IMR-90 (cell line): Measurements from ENCODE around the gene SBF2. TPM values are rescaled to one million over a fixed set of nuclear protein-coding genes. Genes with fewer than 3 reads are reported as not detected.
A peak's percentile ranks its signal among the peaks of the same experiment; 100 is the strongest.

Experiments used
- ATAC-seq: fragments of 200-7000 bp; cut with Tn5 transposase; 2 replicates; pipeline ENCODE4 v1.9.1; 2020; ENCODE audit warnings: low read depth, mild to moderate bottlenecking, moderate library complexity
- BruUV-seq: library from RNA; stranded (reverse); fragments of 400-500 nt; replicated peaks from 2 replicates; lab custom pipeline; 2021; lab: Mats Ljungman, UMichigan
- CTCF ChIA-PET: fragments of 300-600 bp; formaldehyde crosslinking; extraction: SDS; loops from one replicate; lab custom pipeline; 2021; ENCODE audit warnings: antibody characterized with exemption; lab: Yijun Ruan, JAX
- POLR2A ChIA-PET: fragments of 300-600 bp; sonication (Branson Sonifier 250); formaldehyde crosslinking; loops from one replicate; lab custom pipeline; 2022; ENCODE audit warnings: antibody characterized with exemption; ENCODE audit not compliant: unreplicated experiment; lab: Charles Lee
- DNase-seq: peaks from one replicate; pipeline ENCODE4 v3.0.0; 2013
- H2AFZ ChIP-seq: replicated peaks from 2 replicates; pipeline ENCODE3; 2013; ENCODE audit warnings: low read length, mild to moderate bottlenecking; ENCODE audit not compliant: poor library complexity
- H2AK5ac ChIP-seq: 2 replicates; pipeline ENCODE4 v1.6.1; 2013; ENCODE audit warnings: low read depth, low read length, inconsistent platforms
- H2AK9ac ChIP-seq: replicated peaks from 2 replicates; pipeline ENCODE3; 2013; ENCODE audit warnings: mild to moderate bottlenecking, low read depth, low read length, moderate library complexity; ENCODE audit not compliant: poor library complexity
- H2BK120ac ChIP-seq: 2 replicates; pipeline ENCODE4 v1.6.1; 2013; ENCODE audit warnings: low read depth, low read length, inconsistent platforms
- H2BK15ac ChIP-seq: 3 replicates; pipeline ENCODE4 v1.6.1; 2013; ENCODE audit warnings: low read depth, low read length, inconsistent platforms
- H2BK20ac ChIP-seq: 2 replicates; pipeline ENCODE4 v1.6.1; 2013; ENCODE audit warnings: low read depth, mild to moderate bottlenecking, inconsistent platforms, low read length, moderate library complexity
- H2BK5ac ChIP-seq: 2 replicates; pipeline ENCODE4 v1.6.1; 2013; ENCODE audit warnings: mild to moderate bottlenecking, low read depth, low read length, inconsistent platforms; ENCODE audit not compliant: poor library complexity, severe bottlenecking
- H3K14ac ChIP-seq: replicated peaks from 2 replicates; pipeline ENCODE4 v1.6.1; 2013; ENCODE audit warnings: low read depth, low read length, inconsistent platforms
- H3K18ac ChIP-seq: 2 replicates; pipeline ENCODE4 v1.6.1; 2013; ENCODE audit warnings: low read depth, low read length, control low read depth
- H3K23ac ChIP-seq: 2 replicates; pipeline ENCODE4 v1.6.1; 2013; ENCODE audit warnings: low read depth, low read length, inconsistent platforms
- H3K27ac ChIP-seq: 2 replicates; pipeline ENCODE4 v1.5.1; 2013; ENCODE audit warnings: mild to moderate bottlenecking, control low read depth, low read length; ENCODE audit not compliant: insufficient read depth
- H3K27me3 ChIP-seq: 2 replicates; pipeline ENCODE4 v1.6.1; 2013; ENCODE audit warnings: low read length; ENCODE audit not compliant: control insufficient read depth, insufficient read depth
- H3K36me3 ChIP-seq: 2 replicates; pipeline ENCODE4 v1.6.1; 2013; ENCODE audit warnings: low read length, mixed read lengths; ENCODE audit not compliant: control insufficient read depth, insufficient read depth
- H3K4ac ChIP-seq: 2 replicates; pipeline ENCODE4 v1.6.1; 2013; ENCODE audit warnings: low read depth, low read length, inconsistent platforms
- H3K4me1 ChIP-seq: 2 replicates; pipeline ENCODE4 v1.6.1; 2013; ENCODE audit warnings: low read length, mixed read lengths; ENCODE audit not compliant: control insufficient read depth, insufficient read depth
- H3K4me2 ChIP-seq: 2 replicates; pipeline ENCODE4 v1.6.1; 2013; ENCODE audit warnings: low read depth, mild to moderate bottlenecking, control low read depth, low read length, moderate library complexity
- H3K4me3 ChIP-seq: 2 replicates; pipeline ENCODE4 v1.5.1; 2013; ENCODE audit warnings: low read depth, mild to moderate bottlenecking, control low read depth, low read length, moderate library complexity; ENCODE audit not compliant: insufficient read depth
- H3K56ac ChIP-seq: 2 replicates; pipeline ENCODE4 v1.6.1; 2013; ENCODE audit warnings: low read length, inconsistent platforms; ENCODE audit not compliant: insufficient read depth; ENCODE audit errors: extremely low read depth
- H3K79me1 ChIP-seq, 2 experiments: 2 replicates each; pipeline ENCODE4 v1.6.1; 2013; ENCODE audit warnings: low read length in 2 of 2, inconsistent platforms in 1 of 2, low read depth in 1 of 2
- H3K9ac ChIP-seq: 2 replicates; pipeline ENCODE4 v1.6.1; 2013; ENCODE audit warnings: low read depth, low read length, control low read depth
- H3K9me1 ChIP-seq: 2 replicates; pipeline ENCODE4 v1.6.1; 2013; ENCODE audit warnings: low read length, inconsistent platforms; ENCODE audit not compliant: insufficient read depth
- H3K9me3 ChIP-seq: 2 replicates; pipeline ENCODE4 v1.6.1; 2013; ENCODE audit warnings: low read length; ENCODE audit not compliant: control insufficient read depth, insufficient read depth
- H4K20me1 ChIP-seq: 2 replicates; pipeline ENCODE4 v1.6.1; 2013; ENCODE audit warnings: low read length, inconsistent platforms; ENCODE audit not compliant: insufficient read depth
- H4K5ac ChIP-seq: 2 replicates; pipeline ENCODE4 v1.6.1; 2013; ENCODE audit warnings: mild to moderate bottlenecking, low read depth, low read length, control low read depth
- H4K8ac ChIP-seq, 2 experiments: 2 replicates each; pipeline ENCODE4 v1.6.1; 2013; ENCODE audit warnings: low read depth in 2 of 2, low read length in 2 of 2, control low read depth in 1 of 2, inconsistent platforms in 1 of 2
- H4K91ac ChIP-seq: 2 replicates; pipeline ENCODE4 v1.6.1; 2013; ENCODE audit warnings: low read depth, low read length, inconsistent platforms; ENCODE audit not compliant: insufficient read depth
- BHLHE40 ChIP-seq: fragments of 150-350 bp; IDR thresholded peaks from 2 replicates; pipeline ENCODE4 v1.6.1; 2016; ENCODE audit warnings: mild to moderate bottlenecking, low read depth, low read length
- CEBPB ChIP-seq: IDR thresholded peaks from 2 replicates; pipeline ENCODE4 v1.6.1; 2012; ENCODE audit warnings: low read depth, low read length, improper control_type of control experiment
- CTCF ChIP-seq: conservative IDR thresholded peaks from 2 replicates; pipeline ENCODE4 v1.5.1; 2012; ENCODE audit warnings: mild to moderate bottlenecking, low read depth, low read length, improper control_type of control experiment
- ELK1 ChIP-seq: fragments of 150-350 bp; IDR thresholded peaks from 2 replicates; pipeline ENCODE4 v1.6.1; 2016; ENCODE audit warnings: low read depth, mild to moderate bottlenecking, low read length, moderate library complexity, borderline replicate concordance
- FOS ChIP-seq: fragments of 150-350 bp; IDR thresholded peaks from 2 replicates; pipeline ENCODE4 v1.6.1; 2016; ENCODE audit warnings: low read depth, low read length
- MAFK ChIP-seq: IDR thresholded peaks from 2 replicates; pipeline ENCODE4 v1.6.1; 2012; ENCODE audit warnings: low read depth, low read length, improper control_type of control experiment
- MAZ ChIP-seq: IDR thresholded peaks from 2 replicates; pipeline ENCODE4 v1.6.1; 2012; ENCODE audit warnings: low read depth, mild to moderate bottlenecking, low read length, improper control_type of control experiment, moderate library complexity, borderline replicate concordance
- MXI1 ChIP-seq: IDR thresholded peaks from 2 replicates; pipeline ENCODE4 v1.6.1; 2012; ENCODE audit warnings: low read depth, mild to moderate bottlenecking, low read length, moderate library complexity, borderline replicate concordance
- NFE2L2 ChIP-seq: fragments of 150-350 bp; IDR thresholded peaks from 2 replicates; pipeline ENCODE4 v1.6.1; 2016; ENCODE audit warnings: low read depth, mild to moderate bottlenecking, low read length
- POLR2A ChIP-seq: IDR thresholded peaks from 2 replicates; pipeline ENCODE4 v1.6.1; 2012; ENCODE audit warnings: mild to moderate bottlenecking, low read depth, low read length
- RAD21 ChIP-seq: IDR thresholded peaks from 2 replicates; pipeline ENCODE4 v1.6.1; 2012; ENCODE audit warnings: low read length, improper control_type of control experiment
- WGBS, 2 experiments: methylation state at CpG; one replicate each; pipeline versions ENCODE4 v1.1.5 to v1.1.7; 2013; ENCODE audit warnings: missing lambda C conversion rate in 2 of 2; ENCODE audit not compliant: insufficient read length in 1 of 2; ENCODE audit errors: extremely low coverage in 2 of 2; 5-methylcytosine and 5-hydroxymethylcytosine counted together
- dilution Hi-C: fragments of 300-500 bp; cut with HindIII; formaldehyde crosslinking; loops from one replicate; pipeline ENCODE4 v1.14.3; 2018; ENCODE audit warnings: low sequenced_read_pairs; ENCODE audit not compliant: unreplicated experiment
- in situ Hi-C: fragments of 300-500 bp; cut with MboI; formaldehyde crosslinking; loops from 3 replicates; pipeline ENCODE4 v1.14.3; 2019; ENCODE audit warnings: low sequenced_read_pairs, inconsistent platforms, mixed read lengths
- intact Hi-C: fragments of 100-400 bp; cut with micrococcal nuclease; formaldehyde crosslinking; loops from 2 replicates; pipeline ENCODE4 v1.10.0; 2022
- polyA plus RNA-seq, 3 experiments: library from polyadenylated mRNA; depleted of rRNA; stranded (reverse); fragments of >200 nt; gene quantifications; 2 replicates each; pipeline ENCODE4 v1.2.3, GENCODE V29; 2012; ENCODE audit warnings: low replicate concordance in 1 of 3
- total RNA-seq: library from RNA; depleted of rRNA; stranded (reverse); fragments of >200 nt; gene quantifications from 2 replicates; pipeline ENCODE4 v1.2.3, GENCODE V29; 2012

Gene SBF2
- total and polyA plus RNA-seq, 2 of the 4 experiments (the other 2 are of a cell fraction) = 23.8 to 51.8 TPM

GRCh38 chr11:10247011-10247410, 47.0 kb downstream of the SBF2 start:
- dilution Hi-C loops (no loop called here), intact Hi-C loops (no loop called here), in situ Hi-C loops (no loop called here)
- Histone ChIP-seq H3K27me3 (no peaks in the 10 kb centered on the region), H2AK5ac (no peak overlapping the region; the same call in 1 of the 2 replicates), H4K20me1 (no peaks in the 10 kb centered on the region), H2BK20ac (no peak overlapping the region), H3K4me1 (0 out of 2 replicates have a peak, but pooled peaks cover 2% of the 10 kb centered on the region), H3K4me2 (no peak overlapping the region; the same call in 1 of the 2 replicates), H4K5ac (no peak overlapping the region), H3K4me3 (no peak overlapping the region), H2BK15ac (no peak overlapping the region), H3K23ac (no peak overlapping the region; the same call in 1 of the 2 replicates), H3K4ac (peak overlapping the region; percentile 3; the same call in 1 of the 2 replicates), H3K9ac (no peak overlapping the region), H2BK120ac (no peak overlapping the region), H3K18ac (no peak overlapping the region), H4K8ac (no peak overlapping the region), H3K14ac (no peak overlapping the region), H2BK5ac (no peak overlapping the region), H3K27ac (no peak overlapping the region), H2AFZ (no peak overlapping the region), H3K79me1 (peaks cover 17 to 59% of the 10 kb centered on the region in 2 experiments), H3K9me3 (no peaks in the 10 kb centered on the region), H2AK9ac (no peak overlapping the region), H3K56ac (no peak overlapping the region), H3K36me3 (peaks cover 3% of the 10 kb centered on the region; the same call in 1 of the 2 replicates), H3K9me1 (no peaks in the 10 kb centered on the region; the same call in 1 of the 2 replicates), H4K91ac (no peak overlapping the region)
- BruUV-seq = no TSS peak
- DNase-seq (no peak), ATAC-seq (no peak)
- CTCF ChIA-PET = no interaction called here
- POLR2A ChIA-PET = no interaction called here
- no peak for TF ChIP-seq BHLHE40
- no peak for TF ChIP-seq RAD21
- no peak for TF ChIP-seq MAZ
- TF ChIP-seq FOS = no peak
- no peak for TF ChIP-seq MAFK
- no peak for TF ChIP-seq CEBPB
- TF ChIP-seq NFE2L2 = no peak
- TF ChIP-seq POLR2A = no peak
- TF ChIP-seq MXI1 = no peak
- TF ChIP-seq CTCF = no peak
- TF ChIP-seq ELK1 = no peak
- no CpG with 5 or more reads among the region's 2 CpGs for WGBS, 2 experiments
